Measurements from ENCODE around the gene ABHD12.

- TF ChIP-seq CTCF (conservative IDR thresholded peaks at IDR 0.05) (no peak), EZH2 (IDR thresholded peaks at IDR 0.05; ENCODE audit: low read depth) (no peak)
Observed at GRCh38 chr20:25398376-25399036, 7.9 kb upstream of the ABHD12 start.

Measured in PC-9 (cell line).